HL-60 (cell line): ENCODE measurements around the gene PUM1.

Experiments used
- CTCF ChIP-seq: IDR thresholded peaks from one replicate; pipeline ENCODE4 v1.5.1; 2011; ENCODE audit warnings: low read length, control low read depth, inconsistent platforms; ENCODE audit not compliant: insufficient read depth
- POLR2AphosphoS5 ChIP-seq: IDR thresholded peaks from 2 replicates; pipeline ENCODE4 v1.6.1; 2012; ENCODE audit warnings: low read depth
- REST ChIP-seq: IDR thresholded peaks from 2 replicates; pipeline ENCODE4 v1.6.1; 2012; ENCODE audit warnings: low read depth; ENCODE audit not compliant: insufficient replicate concordance

DNA sequence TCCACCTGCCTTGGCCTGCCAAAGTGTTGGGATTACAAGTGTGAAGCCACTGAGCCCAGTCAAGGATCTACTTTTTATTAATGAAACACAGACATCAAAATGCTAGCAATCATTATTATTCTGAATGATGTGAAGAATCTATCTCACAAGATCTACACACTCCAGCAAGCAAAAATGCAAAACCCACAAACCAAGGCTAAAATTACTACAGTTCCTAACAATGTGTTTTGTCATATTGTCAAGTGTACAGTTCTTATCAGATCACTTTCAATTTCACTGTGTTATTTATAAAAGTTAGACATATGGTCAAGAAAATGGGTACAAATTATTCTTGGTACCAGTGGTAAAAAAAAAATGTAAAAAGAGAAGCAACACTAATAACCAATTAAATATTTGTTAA lies 95.6 kb downstream of the PUM1 start:
- no peak for TF ChIP-seq CTCF
- no peak for TF ChIP-seq REST
- no peak for TF ChIP-seq POLR2AphosphoS5
